ENCODE results near the gene FRMPD2.

The FRMPD2 gene

GRCh38 chr10:48274636-48275035 lies at the start of gene FRMPD2:
FRMPD2 (minus strand) TSS chr10:48274696; CDS start chr10:48274567, 129 bp downstream.
- no peak for TF ChIP-seq CTCF (IDR thresholded peaks at IDR 0.05; ENCODE audit: extremely low read depth, insufficient read depth, missing control alignments)
- DNase-seq (ENCODE audit: low spot score), result no peak
- in situ Hi-C loops (cut with MboI; ENCODE audit: low pct_unique_long_range_greater_than_20kb, low sequenced_read_pairs, unreplicated experiment), result no loop called here

- in situ Hi-C loops (cut with MboI; ENCODE audit: low pct_unique_long_range_greater_than_20kb, low sequenced_read_pairs, unreplicated experiment), result no loop called here
- no peak for TF ChIP-seq CTCF (IDR thresholded peaks at IDR 0.05; ENCODE audit: extremely low read depth, insufficient read depth, missing control alignments)
- no peak for DNase-seq (ENCODE audit: low spot score)
These were observed 47.5 kb upstream of the FRMPD2 start for GRCh38 chr10:48322017-48322416.

- in situ Hi-C loops (cut with MboI; ENCODE audit: low pct_unique_long_range_greater_than_20kb, low sequenced_read_pairs, unreplicated experiment), result no loop called here
- DNase-seq (ENCODE audit: low spot score), result no peak
- TF ChIP-seq CTCF (IDR thresholded peaks at IDR 0.05; ENCODE audit: extremely low read depth, insufficient read depth, missing control alignments), result no peak
These were observed 43.0 kb upstream of the FRMPD2 start for GRCh38 chr10:48317321-48317990.

- in situ Hi-C loops (cut with MboI; ENCODE audit: low pct_unique_long_range_greater_than_20kb, low sequenced_read_pairs, unreplicated experiment), result no loop called here
- TF ChIP-seq CTCF (IDR thresholded peaks at IDR 0.05; ENCODE audit: extremely low read depth, insufficient read depth, missing control alignments), result no peak
- DNase-seq (ENCODE audit: low spot score), result no peak
These were observed 41.7 kb upstream of the FRMPD2 start for GRCh38 chr10:48316236-48316635.

GRCh38 chr10:48314107-48314506 lies 39.6 kb upstream of the FRMPD2 start:
- DNase-seq (ENCODE audit: low spot score), result no peak
- in situ Hi-C loops (cut with MboI; ENCODE audit: low pct_unique_long_range_greater_than_20kb, low sequenced_read_pairs, unreplicated experiment), result no loop called here
- no peak for TF ChIP-seq CTCF (IDR thresholded peaks at IDR 0.05; ENCODE audit: extremely low read depth, insufficient read depth, missing control alignments)

GRCh38 chr10:48309711-48310226 lies 35.3 kb upstream of the FRMPD2 start:
- TF ChIP-seq CTCF (IDR thresholded peaks at IDR 0.05; ENCODE audit: extremely low read depth, insufficient read depth, missing control alignments), result peak; percentile 50
- in situ Hi-C loops (cut with MboI; ENCODE audit: low pct_unique_long_range_greater_than_20kb, low sequenced_read_pairs, unreplicated experiment), result no loop called here
- DNase-seq (ENCODE audit: low spot score), result peak; percentile 63

All from GM13977 (cell line).